SKM-1 (cell line): ENCODE results near the gene C1QTNF8.

Source experiments
- DNase-seq: peaks from one replicate; lab custom pipeline; 2025; ENCODE audit not compliant: unreplicated experiment; lab: John Stamatoyannopoulos, UW

Gene C1QTNF8

DNA sequence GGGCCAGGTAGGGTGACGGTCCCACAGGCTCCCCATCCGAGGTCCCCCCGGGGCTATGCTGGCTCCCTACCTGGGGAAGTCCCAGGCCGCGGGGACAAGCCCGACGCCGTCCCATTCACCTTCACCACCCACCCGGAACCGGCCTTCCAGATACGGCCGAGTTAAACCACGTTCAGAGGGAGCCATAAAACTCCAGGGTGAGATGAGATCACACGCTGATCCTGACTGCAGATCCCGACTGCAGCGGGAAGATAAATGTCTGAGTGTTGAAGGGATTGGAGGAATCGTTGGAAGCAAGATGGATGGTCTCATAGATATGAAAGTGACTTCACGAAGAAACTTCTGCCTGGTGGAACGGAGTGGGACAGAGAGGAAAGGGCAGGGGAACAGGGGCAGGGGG is 13.6 kb upstream of the C1QTNF8 start:
- no peak for DNase-seq

DNA sequence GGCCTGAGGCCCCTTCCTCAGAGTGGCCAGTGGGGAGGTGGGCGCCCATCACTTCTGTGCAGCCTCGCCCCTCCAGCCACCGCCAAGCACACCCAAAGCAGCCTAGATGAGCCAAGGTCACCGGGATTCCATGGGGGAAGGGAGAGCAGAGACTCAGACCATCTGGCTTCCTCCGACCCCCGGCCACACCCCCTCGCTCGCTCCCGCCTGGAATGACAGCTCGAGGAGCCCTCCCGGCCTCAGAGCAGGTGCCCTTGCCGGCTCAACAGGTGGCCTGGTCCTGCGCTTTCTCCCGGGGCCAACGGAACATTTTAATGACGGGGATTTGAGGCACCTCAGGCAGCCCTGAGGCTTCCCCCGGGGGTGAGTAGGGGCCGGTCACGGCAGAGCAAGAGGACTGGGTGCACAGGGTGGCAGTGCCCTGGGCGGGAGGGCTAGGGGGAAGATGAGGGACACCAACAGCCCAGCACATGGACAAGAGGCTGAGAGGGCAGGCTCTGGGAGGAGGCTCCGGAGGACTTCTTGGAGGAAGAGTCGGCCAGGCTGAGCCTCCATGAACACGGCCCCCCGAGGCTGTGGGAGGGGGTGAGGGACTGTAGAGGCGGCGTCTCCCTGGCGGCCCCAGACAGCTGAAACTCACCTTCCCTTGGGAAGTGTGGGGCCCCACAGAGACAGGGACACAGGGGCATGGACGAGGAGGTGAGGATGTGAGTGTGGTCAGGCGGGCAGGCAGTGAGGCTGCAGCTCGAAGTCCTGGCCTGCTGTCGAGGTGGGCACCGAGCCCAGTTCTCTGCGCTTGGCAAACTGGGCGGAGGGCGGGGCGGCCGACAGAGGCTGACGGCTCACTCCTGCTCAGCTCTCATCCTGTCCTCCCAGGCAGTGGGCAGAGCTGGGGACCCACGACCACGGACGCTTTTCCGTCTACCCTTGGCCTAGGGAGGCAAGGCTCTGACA is 12.5 kb upstream of the C1QTNF8 start:
- no peak for DNase-seq

DNA sequence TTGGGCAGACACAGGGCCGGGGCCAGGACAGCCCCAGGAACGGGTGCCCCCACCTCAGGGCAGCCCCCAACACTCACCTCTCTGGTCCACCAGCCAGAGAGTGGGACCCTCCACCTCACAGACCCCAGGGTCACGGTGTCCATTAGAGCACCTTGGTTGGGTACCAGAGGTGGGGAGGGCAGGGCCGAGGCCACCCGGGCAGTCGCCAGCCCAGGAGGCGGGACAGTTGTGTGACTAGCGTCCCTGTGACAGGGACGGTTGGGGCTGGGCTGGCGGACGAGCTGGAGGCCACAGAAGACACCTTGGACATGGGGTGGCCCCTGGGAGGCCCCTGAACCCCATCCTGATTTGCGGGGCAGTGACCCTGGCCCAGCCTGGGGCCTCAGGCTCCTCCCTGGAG is 11.7 kb upstream of the C1QTNF8 start:
- DNase-seq, result no peak

DNA sequence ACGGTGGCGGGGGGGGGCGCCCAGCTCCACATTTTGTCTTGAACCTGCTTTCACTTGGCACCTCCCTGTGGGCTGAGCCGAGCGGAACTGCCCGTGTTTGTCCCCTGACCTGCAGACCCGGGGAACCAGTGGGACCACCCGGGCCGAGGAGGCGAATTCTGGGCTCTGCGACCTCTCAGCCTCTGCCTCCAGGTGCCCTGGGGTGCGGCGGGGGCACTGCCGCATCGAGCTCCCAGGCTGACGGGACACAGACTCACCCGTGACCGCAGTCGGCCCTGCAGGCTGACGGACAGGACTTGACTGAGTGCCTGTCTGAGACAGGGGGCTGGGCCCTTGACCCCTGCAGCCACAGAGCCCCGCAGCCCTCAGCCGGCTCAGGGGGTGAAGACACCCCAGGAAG is 11.1 kb upstream of the C1QTNF8 start:
- no peak for DNase-seq

DNA sequence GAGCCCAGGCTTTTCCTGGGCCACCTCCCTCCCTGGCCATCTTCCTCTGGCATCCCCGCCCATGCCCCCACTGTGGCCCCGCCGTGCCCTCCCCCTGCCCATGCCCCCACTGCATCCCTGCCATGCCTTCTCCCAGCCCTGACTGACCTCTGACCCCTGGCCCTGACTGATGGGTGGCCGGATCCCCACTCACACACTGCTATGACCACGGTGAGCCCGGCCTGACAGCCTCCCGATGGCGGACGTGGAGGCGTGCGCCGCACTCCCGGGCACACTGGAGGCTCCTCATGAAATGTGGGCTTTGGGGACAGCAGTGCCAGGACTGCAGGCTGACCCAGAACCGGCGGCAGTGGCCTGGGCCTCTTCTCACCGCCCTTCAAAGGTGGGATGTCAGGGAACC is 10.6 kb upstream of the C1QTNF8 start:
- DNase-seq, result no peak

DNA sequence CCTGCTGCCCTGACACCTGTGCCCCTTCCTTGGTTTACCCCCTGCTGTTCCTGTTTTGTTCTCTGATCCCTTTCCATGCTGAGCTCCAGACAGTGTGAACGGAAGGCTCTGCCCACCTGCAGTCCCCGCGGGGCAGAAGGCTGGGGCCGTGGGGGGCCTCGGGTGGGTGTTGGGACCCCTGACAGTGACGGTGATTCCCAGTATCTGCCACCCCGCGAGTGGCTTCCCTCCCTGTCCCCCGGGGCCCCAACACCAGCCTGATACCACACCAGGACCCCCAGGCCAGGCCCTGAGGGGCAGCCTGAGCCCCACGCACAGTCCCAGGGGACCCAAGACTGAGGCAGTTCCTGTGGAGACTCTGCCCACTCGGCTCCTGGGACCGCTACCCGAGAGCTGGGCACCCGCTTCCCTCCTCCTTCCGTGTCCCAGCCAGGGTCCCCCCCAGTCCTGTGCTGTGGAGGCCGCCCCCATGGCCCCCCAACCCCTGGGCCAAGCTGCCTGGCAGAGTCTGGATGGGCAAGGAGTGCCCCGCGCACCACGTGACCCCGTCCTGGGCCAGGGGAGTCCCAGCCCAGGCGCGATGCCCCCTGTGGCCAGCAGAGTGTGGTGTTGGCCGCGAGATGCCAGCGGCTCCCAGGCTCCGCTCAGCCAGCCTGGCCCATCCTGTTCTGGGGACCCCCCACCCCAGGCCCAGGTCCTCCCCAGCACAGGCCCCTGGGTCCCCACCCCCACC is 10.0 kb upstream of the C1QTNF8 start:
- DNase-seq, result no peak

DNA sequence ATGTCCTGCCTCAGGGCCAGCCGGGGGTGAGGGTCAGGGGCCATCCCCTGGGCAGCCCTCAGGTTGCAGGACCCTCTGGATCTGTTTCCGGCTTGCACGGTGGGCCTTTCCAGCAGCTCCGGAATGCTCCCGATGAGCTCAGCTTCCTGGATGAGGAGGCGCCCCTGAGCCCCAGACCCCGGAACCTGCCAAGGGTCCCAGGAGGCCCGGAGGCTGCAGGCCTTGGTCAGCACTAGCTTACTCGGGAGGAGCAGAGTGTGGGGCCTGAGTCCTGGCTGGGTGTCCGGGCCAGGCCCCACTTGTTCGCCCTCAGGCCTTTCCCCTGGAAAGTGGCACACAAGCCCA is 7.6 kb upstream of the C1QTNF8 start:
- DNase-seq, result no peak

DNA sequence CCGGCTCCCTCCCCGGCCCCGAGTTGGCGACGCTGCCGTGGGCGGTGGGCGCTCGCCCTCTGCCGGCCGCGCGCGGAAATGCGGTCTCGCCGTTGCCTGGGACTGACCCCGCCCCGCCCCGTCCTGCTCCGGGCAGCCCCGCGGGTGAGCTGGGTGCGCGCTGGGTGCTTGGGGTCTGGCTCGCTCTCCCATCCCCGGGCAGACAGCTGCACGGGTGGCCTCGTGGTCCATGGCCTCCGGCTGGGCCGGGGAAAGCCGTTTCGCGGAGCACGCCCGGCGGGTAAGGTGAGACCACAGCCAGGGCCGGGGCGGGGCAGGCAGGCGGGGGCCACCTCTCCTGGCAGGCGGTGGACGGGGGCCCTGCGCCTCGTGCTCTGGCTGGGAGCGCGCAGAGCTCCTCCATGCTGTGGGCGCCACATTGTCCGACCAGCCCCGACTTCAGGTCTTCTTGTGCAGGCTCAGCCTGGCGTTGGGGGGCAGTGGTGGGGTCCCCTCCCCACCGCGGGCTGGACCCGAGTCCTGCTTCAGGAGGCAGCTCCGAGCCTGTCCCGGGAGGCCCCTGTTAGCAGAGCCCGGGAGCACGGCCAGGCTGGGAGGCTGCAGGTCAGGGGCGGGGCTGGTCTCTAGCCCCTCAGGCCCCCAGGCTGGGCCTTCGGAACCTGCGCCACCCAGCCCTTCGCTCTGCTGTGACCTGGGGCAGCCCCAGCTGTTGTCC is 7.0 kb upstream of the C1QTNF8 start:
- DNase-seq, result no peak

DNA sequence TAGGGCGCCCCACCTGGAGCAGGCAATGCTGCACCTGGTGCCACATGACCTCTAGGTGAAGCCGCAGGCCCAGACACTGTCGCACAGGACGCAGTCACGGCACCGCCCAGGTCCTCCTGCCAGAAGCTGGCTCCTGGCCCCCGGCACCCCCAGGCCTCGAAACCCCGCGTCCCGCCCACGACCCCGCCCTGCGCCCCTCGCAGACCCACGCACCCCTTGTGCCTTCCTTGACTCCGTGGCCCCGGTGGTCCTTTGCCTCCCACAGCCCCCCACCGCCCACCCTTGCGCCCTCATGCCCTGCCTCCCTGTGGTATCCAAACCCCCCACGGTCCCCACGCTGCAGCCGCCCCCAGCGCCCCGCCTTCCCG is 6.3 kb upstream of the C1QTNF8 start:
- DNase-seq, result no peak

DNA sequence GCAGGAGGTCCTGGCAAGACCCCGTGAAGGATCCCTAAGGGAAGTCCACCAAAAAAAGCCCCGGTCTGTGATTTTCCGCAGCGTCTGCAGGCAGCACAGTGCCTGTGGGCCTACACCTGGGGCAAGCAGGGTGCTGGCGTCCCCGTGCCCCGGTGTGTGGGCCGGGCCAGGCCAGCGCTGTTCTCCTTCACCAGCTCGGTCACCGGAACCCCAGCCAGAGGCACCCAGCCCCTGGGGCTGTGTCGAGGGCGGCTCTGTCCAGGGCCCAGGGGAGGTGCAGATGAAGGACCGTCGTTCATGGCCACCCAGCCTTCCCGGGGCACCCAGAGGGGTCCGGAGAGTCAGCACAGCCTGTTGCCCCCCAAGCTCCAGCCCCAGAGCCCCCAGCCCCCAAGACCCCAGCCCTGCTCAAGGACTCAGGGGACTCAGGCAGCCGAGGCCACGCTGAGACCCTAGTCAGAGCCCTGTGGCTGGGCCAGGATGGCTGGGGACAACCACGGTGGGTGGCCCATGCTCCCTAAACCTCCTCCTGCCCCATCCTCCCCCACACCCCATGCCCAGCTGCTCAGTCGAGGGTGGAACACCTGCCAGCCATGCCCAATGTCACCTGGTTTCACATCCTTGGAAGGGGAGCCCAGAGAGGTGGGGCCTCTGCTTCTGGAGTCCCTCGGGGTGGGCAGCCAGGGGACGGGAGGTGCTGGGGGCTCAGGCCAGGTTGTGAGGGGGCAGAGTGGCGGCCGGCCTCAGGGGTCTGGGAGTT is 5.7 kb upstream of the C1QTNF8 start:
- DNase-seq, result no peak

DNA sequence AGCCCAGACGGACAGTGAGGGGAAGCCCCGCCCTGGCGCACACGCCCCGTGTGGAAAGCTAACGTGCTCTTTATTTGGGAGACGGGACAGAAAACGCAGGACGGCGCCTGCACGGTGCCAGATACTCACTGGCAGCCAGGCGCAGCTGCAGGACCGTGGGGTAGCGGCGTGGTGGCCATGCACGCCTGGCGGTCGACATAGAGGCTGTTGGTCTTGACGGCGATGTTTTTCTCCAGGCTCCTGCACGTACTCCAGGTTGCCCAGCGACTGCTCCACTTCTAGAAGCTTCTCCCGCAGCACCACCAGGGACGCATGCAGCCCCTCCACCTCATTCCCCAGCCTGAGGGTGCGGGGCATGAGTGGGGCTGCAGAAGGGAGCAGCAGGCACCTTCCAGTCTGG is 5.1 kb upstream of the C1QTNF8 start:
- DNase-seq, result no peak

DNA sequence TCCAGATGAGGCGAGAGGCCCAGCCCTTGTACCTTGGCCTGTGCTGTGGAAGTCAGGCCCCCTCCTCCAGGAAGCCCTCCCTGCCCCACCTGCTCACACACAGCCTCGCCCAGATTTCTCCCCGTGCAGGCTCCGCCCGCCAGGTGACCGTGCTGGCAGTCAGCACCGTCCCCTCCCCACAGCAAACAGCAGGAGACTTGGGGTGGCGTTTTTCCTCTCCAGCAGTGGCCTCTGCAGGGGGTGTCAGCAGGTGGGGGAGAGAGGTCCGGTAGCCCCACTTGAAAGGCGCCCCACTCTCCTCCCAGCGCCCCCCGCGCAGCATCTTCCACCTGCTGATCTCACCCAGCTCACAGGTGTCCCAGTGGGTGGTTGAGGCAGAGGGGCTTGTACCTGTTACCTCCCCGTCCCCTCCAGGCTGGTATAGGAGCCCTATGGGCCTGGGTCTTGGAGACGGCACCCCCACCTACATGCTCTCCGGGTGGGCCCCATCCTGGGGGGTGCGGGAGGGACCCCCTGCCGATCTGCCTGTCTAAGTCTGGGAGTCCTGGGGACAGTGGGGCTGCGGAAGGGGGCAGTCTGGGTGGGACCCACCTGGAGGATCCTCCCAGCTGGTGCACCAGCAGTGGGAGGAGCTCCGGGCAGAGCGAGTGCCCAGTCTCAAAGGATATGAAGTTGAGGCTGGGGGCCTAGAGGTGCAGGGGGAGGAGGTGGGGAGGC is 4.2 kb upstream of the C1QTNF8 start:
- no peak for DNase-seq

DNA sequence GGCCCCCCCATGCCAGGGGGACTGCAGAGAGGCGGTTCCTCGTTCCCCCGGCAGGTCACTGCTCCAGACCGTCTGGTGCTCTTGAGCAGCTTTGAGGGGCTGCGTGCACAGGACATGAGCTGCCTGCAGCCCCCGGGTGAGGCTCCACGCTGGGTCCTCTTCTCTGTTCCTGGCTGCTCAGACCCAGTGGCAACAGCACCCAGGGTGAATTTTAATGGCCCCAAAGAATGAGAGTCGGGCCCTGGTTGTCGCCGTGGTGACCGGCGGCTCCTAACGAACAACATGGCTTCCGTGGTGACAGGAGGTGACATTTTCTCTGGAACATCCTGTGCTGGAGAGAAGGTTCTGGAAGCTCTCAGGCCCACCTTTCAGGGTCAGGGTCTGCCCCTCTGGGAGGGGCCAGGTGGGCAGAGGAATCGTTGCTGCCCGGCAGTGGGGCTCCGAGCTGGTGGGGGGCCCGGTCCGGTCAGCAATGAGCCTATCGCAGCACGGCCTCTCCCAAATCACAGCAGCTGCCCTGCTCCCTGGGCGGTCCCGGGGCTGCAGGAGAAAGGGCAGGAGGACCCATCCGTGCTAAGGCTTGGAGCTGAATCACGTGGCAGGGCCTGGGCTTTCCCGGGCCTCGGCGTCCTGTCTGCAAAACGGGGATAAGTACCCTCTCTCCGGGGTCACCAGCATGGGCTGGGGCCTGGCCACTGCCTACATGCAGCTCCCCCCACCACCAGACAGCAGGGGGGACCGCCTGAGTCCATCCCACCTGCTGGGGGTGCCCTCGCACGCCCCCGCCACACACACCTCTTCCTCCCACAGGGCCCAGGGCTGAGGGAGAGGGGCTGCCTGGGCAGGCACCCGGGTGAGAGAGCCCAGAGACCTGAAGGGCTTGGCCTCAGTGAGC is 3.4 kb upstream of the C1QTNF8 start:
- no peak for DNase-seq

DNA sequence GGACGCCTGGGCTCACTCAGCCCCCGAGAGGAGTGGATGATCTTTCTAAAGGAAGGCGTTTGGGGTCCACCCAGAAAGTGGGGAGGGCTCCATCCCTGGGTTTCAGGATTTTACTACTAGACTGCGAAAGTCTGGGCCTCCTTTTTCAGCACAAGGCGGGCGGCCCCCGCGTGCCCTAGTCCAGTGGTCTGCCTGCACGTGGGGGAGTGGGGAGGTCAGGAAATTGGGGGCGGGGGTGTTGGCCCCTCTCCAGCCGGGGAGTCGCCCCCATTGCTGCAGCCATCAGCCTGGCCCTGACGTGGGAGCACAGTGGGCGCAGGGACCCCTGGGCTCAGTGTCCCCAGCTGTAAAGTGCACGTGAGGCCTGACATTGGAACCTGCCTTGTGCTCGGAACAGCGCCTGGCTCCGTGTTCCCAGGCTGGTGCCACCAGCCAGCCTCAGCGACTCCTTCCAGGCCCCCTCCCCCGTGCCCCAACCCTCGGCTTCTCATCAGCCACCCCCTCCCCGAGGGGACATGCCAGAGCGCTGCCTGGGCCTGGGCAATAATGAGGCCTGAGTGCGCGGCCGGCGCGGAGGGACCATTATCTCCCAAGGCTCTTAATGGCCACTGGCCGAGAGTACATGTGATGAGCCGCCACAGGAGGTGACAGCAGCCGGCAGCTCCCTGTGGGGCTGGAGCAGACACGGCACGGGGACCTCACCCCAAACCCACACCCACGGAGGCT is 2.4 kb upstream of the C1QTNF8 start:
- no peak for DNase-seq

DNA sequence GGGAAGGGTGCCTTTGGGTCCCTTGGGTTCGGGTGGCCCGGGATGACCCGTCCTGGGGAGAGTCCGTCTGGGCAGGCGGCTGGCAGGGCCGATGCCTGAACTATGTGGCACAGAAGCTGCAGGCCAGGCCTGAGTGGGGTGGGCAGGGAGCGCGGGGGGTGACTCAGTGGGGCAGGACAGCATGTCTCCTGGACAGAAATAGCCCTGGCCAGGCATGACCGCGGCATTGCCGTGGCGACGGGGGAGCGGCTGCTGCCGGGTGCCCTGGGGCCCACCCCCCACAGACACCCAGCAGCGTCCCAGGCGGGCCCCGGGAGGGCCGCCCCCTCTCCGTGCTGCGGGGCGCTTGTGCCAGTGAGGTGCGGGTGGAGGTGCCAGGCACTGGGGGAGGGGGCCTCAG is 1.8 kb upstream of the C1QTNF8 start:
- no peak for DNase-seq

DNA sequence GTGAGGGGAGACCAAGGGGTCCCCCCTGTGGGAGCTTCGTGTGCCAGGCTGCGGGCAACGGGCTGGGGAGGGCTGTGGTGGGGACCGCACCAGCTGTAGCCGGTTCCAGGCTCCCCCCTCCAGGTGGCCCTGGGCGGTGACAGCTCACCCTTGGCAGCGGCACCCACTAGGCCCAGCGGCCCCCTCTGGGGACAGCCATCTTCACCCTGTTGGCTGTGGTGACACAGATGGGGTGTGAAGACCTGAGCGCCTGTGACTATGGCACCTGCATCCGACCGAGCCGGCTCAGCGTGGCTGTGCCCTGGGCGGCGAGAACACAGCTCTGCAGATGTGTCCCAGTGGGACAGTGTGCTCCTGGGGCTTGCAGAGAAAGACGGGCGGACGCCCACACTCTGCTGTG is 1.1 kb upstream of the C1QTNF8 start:
- no peak for DNase-seq

DNA sequence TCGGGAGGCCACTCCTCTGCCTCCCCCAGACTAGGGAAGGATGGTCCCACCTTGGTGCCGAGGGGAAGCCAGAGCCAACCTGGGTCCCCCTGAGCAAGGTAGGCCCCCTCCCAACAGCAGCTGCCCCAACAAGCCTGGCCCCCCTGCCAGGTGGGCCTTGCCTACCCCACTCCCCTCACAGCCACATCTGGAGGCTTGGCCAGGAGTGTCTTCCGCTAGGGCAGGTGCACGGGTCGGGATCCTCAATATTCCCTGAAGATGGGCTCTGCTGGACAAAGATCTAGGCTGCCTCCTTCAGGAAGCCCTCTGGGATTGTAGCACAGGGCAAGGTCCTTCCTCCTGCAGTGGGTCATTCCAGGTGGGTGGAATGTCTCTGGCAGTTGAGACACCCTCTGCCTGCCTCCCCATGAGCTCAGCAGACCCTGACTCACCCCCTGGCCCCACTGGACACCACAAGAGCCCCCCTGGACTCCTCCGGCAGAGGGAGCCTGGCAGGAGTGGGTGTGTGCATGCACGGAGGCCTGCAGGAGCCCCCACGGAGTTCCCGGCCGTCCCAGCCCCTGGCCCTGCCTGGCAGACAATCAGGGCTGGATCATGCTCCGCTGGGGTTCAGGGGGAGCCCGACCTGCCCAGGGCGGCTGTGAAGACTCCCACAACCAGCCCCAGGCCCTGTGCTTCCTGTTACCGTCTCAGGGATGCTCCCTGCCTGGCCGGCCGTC is 435 bp downstream of the C1QTNF8 start:
- DNase-seq, result no peak
